Amniotic stem cell (primary cell): Measurements from ENCODE around the gene KCNMA1.
"Not testable (repeated sequence)": the region's sequence is repeated elsewhere in the genome, so short reads cannot be mapped to it uniquely, and the experiment has no call there.

Experiments
- DNase-seq: peaks from one replicate; lab custom pipeline; 2025; lab: John Stamatoyannopoulos, UW

KCNMA1 gene

DNA sequence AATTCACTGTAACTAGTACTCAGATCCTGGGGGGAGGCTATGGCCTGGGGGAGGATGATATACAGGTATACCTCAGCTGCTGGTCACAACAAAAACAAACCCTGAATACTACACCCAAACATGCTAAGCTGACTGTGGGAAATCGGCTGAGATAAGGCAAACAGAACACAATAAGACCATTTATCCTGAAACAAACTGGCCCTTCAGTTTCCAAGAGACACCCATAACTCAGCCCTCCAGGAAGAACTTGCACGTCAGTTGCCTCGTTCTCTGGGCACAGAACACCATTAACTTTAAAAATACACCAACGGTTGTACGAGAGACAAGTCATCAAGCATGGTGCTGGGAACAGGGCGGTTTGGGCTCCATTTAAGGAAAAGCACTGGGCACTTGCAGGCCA, 24.1 kb upstream of the KCNMA1 start:
- DNase-seq, result no peak

DNA sequence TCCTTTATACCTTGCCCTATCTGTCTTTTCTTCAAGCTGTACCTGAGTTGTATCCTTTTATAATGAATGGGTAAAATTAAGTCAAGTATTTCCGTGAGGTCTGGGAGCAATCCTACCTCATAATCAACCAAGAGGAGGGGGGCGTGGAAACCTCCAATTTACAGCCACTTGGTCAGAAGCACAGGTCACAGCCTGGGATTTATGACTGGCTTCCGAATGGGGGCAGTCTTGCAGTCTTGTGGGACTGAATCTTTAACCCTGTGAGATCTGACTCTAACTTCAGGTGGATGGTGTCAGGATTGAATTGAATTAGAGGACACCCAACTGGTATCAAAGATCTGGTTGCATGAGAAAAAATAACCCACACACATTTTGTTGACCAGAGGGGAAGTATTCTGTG, 23.5 kb upstream of the KCNMA1 start:
- DNase-seq, result no peak

DNA sequence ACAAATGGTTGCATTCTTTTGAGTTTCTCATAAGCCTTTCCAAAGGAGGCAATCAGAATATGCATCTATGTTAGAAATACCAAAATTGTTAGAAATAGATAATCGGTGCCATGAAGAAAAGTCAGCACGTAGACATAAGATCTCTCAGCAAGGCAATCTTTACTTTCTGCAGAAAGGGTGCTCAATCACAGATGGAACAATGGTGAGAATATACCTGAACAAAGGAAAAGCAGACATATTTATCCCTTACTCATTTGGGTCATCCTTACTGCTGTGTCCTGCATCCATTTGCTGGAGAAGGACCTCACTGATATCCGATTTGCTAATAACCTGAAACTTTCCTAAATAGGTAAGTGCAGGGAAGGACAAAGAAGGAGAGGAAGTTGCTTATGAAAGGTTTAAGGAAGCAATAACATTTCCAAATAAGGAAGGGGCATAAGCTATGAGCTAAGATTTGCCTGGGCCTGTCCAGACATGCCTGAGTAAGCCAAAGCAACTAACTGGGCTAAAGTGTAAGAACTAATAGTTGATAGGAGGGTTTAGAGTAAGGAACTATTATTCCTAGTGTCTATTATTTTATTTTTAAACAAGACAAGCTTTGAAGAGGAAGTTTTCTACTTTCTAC, 21.6 kb upstream of the KCNMA1 start:
- DNase-seq, result not testable (repeated sequence)

DNA sequence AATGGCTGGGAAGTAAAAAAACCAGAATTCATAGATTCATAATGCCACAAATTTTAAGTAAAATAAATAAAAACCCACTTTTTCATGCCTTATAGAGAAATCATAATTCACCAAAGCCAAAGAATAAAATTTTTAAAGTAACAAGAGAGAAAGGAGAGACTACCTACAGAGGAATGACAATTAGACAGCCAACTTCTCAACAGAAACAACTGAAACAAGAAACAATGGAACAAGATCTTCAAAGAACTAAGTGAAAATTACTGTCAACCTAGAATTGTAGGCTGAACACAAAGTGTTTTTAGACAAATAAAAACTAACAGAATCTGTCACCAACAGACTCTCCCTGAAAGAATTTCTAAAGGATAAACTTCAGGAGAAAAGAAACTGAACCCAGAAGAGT, 15.6 kb upstream of the KCNMA1 start:
- DNase-seq, result no peak

DNA sequence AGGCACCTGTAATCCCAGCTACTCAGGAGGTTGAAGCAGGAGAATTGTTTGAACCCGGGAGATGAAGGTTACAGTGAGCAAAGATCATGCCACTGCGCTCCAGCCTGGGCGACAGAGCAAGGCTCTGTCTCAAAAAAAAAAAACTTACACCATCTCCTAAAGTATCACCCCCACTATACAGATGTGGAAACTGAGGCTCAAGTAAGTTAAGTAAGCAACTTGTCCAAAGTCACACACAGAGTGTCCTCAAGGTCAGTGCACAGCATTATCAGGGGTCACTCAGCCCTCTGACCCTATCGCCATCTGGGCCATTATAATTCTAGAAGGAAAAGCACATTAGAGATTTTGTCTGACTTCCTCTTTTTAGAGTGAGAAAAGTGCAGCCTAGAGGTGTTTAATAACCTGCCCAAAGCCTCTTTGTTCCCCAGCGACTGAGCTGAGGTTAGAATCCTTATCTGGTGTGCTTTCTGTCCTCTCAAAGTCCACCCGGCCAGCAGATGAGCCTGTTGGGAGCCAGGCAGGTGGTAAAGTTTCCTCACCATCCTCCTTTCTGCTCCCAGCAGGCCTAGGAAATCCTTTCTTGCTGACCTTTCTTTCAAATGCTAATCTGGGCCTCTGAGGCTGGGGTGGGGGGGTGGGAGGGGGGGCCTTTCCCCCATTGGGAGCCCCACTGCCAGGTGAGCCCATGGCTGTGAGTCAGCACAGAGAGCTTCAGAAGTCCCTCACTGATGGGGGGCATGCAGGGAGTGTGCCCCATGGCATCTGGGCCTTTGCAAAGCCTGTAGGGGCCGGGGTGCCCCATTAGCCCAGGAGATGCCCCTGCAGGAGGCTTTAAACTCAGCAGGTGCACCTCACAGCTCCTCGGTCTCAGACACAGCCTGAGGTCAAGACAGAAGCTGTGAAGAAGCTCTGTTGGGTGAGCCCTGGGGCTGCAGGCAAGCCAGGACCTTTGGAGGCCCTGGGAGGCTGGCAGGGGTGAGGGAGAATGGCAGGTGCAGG, 12.0 kb upstream of the KCNMA1 start:
- no peak for DNase-seq

DNA sequence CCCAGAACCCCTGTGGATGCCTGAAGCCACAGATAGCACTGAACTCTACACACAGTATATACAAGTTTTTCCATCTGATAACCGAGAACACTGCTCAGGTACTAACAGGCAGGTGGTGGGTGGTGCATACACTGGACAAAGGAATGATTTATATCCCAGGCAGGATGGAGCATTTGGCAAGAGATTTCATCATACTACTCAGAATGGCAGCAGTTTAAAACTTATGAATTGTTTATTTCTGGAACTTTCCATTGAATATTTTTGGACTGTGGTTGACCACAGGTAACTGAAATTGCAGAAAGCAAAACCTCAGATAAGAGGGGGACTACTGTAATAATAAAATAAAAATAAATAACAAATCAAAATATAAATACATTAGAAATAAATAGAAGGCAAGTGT, 10.9 kb upstream of the KCNMA1 start:
- no peak for DNase-seq

DNA sequence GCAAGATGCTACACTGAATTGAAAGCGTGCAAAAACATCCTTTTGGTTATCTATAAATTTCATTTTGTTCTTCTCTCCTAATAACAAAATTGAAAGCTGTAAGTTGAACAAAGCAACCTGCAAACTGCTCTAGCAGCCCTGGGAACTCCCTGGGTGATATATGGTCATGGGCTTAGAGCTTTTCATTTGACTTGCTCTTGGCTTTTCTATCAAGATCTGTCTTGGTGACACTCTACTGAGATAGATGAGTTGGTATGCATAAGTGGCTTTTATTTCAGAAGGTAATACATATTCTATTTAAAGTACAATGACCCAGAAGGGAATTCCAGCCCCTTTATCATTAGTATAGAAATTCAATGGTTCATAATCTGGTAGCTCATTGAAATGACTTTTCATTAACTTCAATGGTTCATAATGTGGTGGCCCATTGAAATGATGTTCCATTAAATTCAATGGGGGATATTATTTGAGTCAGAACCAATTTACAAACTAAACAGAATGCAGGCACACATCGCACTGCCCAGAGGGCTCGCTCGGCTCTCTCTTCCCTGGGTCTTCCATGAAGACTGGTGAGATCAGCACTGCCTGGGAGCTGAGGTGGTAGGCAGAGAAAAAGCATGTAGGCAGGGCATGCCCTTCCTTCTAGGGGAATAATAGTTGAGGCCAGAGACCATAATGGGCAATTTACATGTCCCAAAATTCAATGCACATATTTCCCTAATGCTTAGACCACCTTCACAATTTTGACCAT, 10.1 kb upstream of the KCNMA1 start:
- no peak for DNase-seq

DNA sequence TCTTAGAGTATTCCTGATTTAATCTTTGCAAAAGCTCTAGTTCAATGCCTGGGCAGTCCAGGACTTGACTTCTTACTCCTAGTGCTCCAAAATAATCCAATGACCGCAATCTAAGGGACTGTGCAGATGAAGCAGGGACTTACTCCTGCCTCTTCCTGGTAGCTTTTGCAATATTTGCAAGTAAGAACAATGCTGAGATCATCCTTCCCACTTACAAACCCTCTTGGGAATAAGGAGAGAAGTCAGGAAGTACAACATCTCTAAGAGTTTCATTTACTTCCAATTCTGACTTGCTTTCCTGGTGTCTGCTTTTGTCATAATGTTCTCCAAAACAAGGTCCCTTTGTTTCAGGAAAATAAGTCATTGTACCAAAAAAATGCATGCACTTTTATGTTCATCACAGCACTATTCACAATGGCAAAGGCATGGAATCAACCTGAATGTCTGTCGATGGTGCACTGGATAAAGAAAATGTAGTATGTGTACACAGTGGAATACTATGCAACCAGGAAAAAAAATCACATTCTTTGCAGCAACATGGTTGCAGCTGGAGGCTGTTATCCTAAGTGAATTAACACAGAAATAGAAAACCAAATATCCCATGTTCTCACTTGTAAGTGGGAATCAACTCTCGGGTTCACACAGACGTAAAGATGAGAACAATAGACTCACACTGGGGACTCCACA, 7.1 kb upstream of the KCNMA1 start:
- no peak for DNase-seq

DNA sequence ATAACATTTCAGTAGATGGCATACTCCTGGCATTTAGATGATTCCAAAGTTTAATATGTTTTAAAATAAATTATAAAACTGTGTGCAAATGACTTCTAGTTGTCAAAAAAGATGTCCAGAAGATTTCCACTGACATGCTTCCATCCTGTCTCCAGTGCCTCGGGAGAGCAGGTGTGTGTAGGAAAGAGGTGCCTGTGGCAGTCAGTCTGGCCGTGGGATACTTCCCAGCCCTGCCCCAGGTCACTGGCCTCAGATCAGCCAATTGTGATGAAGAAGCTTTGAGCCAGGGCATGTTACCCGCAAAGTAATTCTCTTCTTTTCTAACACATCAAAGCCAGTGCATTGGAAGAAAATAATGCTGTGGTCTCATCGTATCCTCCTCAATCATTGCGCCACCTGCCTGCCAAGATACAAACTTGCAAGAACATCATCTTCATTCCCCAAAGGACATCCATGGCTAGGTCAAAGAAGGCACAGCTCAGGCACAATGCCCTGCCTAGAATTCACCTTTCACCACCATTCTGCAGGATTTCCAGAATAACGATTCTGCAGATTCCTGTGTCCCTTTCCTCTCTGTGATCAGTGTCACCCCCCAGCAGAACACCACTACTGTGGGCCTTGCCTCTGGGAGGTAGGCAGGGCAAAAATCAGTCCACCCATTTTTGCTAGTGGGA, 6.3 kb upstream of the KCNMA1 start:
- DNase-seq, result peak; percentile 51

DNA sequence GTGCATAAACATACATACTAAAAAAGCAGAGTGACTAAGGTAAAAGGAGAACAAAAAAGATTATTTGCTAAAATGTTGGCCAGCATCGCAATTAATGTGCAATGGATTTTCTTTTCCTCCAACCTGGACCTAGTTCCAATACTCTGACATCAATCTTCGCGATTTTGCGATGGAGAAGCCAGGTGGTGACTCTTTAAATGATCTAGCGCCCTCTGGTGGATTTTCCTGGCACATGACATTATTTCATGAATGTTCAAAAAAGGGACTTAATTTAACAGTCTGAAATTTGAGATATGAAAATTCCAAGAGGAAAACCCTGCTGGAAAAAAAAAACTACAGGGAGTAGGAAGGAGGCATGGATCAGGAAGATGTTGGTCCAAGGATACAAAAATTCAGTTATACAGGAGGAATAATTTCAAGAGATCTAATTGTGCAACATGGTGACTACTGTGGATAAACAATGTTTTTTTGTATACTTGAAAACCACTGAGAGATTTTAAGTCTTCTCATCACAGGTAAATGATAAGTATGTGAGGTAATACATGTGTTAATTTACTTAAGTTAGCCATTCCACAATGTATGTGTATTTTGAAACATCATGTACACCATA, 4.3 kb upstream of the KCNMA1 start:
- peak; percentile 81 for DNase-seq

DNA sequence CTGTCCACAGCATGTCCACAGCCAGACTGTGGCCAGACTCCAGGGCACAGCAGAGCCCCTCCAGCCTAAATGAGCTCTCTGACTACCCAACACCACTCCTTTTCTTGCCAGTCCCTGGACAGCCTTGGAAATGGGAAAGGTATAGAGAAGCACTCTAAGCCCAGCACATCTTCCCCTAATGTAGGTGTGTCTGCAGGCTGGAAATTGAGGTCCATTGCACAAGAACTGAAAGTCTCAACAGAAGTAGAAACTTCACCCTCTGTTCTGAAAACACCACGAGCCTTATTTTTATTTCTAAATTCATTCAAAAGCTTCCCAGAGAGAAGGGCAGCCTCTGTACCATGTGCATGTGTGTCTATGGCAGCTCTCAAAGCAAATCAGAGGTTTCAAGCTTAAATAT, 3.7 kb upstream of the KCNMA1 start:
- DNase-seq, result no peak

DNA sequence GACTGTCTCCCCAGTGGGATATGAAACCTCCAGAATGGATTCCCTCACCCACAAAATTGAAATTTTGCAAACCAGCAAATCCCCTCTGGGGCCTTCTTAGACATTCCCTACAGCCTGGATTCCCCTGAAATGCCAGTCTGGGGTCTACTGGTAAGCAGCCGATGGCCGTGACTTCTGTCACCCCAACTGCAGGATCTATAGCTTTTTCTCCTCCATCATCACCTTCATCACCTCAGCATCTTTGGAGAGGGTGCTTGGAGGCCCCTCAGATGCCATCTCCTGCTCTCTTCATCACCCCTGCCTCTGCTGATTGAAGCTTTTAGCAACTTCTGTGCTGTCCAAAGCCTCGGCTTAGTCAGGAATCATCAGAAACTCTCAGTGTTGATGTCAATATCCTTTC, 2.6 kb upstream of the KCNMA1 start:
- no peak for DNase-seq

DNA sequence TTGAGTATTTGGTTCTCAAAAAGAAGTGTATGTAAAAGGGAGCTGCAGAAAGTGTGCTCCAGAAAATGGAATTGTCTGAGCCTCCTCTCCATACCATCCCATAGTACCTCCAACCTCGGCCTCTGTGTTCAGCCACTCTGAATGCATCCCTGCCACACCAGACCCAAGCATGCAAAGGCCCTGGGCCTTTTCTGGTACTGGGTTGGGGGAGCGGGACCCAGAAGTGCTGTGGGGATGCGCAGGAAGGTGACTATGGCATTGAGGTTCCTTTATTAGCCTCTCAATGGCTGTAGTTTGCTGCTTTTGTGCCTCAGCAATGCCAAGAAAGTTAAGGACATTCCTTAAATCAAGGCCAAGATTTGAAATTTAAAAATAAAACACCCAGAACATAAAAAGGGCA, 2.1 kb upstream of the KCNMA1 start:
- no peak for DNase-seq

DNA sequence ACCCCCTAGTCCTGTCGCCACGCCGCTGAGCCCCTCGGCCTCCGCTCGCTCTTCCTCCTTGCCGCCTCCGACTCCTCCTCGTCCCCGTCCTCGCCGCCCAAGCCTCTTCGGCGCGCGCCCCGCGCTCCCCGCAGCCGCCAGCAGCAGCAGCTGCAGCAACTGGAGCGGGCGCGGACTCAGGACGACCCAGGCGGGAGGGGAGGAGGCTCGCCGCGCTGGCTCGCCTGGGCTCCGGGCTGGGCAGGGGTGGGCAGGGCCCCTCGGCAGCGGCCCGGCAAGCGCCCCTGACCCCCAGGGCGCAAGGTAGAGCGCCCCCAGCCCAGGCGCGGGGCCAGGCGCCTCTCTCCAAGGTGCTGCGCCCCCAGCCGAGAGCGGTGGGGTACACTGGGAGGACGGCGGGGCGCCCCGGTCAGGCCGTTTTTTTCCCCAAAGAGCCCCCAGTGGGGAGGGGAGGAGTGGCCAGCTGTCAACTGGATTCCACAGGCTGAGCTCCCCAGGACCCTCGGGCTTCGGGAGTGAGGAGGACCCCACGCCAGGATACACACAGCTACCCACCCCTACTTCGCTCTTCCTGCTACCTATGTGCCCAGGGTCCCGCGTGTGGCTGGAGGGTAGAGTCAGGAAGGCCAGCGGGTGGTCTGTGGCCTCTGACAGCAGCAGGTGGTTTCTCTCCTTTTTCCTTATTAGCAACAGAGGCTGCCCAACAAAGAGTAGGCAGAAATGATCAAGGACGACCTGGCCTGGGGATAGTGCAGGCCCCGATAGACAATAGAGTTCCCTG, 903 bp upstream of the KCNMA1 start:
- DNase-seq, result peak; percentile 10

DNA sequence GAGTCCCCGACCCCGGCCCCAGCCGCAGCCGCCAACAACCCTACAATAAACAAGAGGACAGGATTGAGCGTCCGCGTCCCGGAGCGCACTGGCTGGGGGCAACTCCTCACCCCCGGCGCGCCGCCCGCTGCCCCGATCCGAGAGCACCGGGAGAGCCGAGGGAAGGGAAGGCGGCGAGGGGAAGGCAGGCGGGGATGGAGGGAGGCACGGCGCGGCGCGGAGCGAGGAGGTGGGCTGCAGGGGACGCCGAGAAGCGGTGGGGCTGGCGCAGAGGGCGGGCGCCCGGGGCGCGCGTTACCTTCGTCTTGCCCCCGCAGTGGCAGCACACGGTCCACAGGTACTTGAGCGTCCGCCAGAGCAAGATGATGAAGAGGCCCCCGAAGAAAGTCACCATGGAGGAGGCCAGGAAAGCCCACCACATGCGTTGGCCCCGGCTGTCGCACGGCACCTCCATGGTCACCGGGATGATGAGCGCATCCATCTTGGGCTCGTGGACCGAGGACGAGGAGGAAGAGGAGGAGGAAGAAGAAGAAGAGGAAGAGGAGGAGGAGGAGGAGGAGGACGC, 559 bp downstream of the KCNMA1 start:
- DNase-seq, result no peak

DNA sequence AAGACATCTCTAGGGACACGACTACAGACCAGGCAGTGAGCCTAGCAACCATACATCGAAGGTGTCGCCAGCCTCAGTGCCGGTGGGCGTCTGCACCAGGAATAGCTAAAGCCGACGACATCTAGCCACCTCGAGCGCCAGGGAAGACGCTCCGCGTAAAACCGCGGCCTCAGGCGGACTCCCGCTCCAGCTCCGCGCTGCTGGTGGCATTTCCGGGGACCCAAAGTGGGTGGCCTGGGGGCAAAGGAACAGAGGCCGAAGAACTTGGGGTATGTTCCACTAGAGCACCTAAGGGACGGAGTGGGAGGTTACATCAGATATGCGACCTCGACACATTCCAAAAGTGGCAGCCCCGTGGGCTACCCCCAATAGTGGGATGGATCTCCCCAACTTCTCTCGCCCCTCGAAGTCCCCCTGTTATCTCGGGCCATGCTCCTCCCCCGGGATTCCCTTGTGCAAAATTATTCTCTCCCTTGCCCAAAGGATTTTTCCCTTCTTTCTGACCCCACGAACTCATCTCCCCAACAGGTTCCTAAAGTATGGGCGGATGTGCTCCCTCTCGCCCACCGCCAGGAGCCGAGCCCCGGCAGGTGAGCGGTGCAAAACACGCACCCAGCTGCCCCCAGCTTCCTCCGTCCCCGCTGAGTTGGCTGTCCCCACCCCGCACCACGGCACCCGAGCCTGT, 1.2 kb downstream of the KCNMA1 start:
- no peak for DNase-seq

DNA sequence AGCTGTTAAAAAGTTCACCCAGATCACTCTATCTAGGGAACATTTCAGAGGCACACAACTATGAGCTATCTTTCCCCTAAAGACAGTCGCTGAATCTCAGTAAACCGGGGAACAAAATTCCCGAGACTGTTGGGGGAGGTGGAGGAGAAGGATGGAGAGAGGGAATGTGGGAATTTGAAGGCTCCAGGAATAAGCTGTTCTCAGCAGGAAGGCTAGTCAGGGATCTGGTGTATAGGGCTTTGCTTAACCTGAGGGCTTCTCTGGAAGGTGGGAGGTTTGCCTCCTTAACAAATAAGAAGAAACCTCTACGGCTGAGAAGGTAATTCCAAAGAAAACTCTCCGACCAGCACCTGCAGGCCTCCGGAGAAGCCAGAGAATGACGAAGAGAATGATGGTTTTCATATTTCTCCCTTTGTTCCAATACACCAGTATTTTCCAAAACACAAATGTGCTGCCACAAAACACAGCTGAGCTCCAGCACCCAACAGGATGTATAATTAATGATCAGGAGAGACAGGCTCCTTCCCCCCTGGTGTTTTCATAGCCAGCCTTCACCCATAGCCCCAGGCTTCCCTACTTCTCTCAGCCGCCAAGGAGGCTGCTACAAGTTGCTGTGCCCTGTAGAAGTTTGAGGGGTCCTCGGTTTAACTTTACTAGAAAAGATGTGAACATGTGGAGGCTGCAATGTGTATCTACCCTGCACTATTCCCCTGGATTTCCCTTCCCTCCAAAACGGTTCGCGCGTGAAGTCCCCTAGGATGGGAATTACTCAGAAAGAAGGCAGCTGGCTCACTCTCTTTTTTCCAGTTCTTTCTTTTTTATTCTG, 2.0 kb downstream of the KCNMA1 start:
- no peak for DNase-seq

DNA sequence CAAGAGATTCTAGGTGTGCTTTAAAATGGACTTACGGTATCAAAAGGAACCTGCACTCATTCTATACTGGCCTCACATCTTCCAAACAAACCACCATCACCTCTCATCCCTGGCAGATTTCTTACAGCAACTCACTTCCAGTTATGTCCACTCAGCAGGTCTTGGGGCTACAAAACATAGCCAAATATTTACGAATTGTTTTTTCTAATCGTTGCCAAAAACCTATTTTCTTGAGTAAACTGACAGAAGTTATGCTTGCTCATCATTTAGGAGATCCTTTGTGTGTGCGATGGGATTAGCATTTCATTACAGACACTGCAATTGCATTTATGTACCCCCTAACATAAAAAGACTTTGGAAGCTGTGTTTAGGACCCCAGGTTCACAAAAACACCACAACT, 2.7 kb downstream of the KCNMA1 start:
- no peak for DNase-seq

DNA sequence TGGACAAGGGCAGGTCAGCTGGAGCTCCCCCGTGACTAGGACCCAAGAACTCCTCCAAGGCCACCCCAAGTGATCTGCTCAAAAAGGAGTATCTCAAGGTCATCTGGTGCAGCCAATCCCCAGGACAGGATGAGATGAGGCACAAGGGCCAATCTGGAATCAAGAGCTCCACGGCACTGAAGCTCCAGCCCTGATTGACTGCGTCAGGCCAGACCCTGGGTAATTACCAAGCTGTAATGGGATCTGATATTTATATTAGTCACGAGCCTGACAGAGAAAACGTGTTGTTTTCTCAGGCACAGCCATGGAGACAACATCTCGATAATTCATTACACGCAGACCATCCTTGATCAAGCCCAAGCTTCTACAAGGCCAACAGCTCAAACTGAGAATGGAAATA, 4.2 kb downstream of the KCNMA1 start:
- no peak for DNase-seq
